LNCAP (cell line): ENCODE data around the gene MAP3K20.

ENCODE experiments used
- TF ChIP-seq, protein P1 (sequence below): fragments of 450-650 bp; IDR thresholded peaks from 2 replicates; pipeline ENCODE4 v1.5.1; 2017; ENCODE audit warnings: mild to moderate bottlenecking

MAP3K20 gene

DNA sequence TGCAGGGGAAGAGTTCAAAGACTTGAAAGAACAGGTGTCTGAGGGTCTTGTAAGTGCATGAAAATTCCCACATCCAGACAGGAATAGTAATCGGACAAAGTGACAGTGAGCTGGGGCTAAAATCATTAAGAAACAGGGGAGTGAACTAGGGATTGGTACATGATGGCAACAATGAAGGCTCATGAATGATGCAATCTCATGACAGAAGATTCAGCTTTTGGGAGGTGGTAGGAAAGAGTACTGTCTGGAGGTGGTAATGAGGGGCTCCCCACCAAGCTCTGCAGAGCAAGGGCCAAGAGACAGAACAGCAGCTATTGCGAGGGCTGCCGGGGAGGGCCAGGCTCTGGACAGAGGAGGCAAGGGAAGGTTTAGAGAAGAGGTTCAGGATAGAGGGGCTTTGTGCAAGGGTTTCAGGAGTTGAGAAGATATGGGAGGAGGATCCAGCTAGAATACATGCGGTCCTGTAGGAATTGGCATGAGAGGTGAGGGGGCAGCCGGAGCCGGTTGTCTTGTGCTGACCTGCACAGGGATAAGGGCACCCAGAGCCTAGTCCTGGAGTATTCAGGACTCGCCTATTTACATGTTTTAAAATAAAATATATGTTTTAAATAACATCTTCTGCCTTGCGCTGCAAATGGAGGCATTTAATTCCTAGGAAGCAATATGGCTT lies 31.4 kb downstream of the MAP3K20 start:
- TF ChIP-seq, protein P1, sequence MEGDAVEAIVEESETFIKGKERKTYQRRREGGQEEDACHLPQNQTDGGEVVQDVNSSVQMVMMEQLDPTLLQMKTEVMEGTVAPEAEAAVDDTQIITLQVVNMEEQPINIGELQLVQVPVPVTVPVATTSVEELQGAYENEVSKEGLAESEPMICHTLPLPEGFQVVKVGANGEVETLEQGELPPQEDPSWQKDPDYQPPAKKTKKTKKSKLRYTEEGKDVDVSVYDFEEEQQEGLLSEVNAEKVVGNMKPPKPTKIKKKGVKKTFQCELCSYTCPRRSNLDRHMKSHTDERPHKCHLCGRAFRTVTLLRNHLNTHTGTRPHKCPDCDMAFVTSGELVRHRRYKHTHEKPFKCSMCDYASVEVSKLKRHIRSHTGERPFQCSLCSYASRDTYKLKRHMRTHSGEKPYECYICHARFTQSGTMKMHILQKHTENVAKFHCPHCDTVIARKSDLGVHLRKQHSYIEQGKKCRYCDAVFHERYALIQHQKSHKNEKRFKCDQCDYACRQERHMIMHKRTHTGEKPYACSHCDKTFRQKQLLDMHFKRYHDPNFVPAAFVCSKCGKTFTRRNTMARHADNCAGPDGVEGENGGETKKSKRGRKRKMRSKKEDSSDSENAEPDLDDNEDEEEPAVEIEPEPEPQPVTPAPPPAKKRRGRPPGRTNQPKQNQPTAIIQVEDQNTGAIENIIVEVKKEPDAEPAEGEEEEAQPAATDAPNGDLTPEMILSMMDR = no peak

DNA sequence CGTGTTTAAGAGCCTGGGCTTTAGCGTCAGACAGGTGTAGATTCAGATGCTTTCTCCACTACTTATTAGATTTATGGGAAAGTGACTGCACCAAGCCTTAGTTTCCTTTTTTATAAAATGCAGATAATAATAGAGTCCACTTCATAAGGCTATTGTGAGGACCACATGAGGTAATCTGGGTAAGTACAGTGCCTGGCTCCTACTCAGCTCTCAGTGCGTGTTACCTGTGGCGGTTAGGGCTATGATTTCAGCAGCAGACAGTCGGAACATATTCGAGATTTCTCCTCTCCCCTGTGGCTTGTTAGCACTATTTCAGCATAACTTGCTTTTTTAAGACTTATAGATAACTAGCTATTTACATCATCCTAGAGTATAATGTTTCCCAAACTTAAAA lies 32.0 kb downstream of the MAP3K20 start:
- TF ChIP-seq, protein P1 = no peak

DNA sequence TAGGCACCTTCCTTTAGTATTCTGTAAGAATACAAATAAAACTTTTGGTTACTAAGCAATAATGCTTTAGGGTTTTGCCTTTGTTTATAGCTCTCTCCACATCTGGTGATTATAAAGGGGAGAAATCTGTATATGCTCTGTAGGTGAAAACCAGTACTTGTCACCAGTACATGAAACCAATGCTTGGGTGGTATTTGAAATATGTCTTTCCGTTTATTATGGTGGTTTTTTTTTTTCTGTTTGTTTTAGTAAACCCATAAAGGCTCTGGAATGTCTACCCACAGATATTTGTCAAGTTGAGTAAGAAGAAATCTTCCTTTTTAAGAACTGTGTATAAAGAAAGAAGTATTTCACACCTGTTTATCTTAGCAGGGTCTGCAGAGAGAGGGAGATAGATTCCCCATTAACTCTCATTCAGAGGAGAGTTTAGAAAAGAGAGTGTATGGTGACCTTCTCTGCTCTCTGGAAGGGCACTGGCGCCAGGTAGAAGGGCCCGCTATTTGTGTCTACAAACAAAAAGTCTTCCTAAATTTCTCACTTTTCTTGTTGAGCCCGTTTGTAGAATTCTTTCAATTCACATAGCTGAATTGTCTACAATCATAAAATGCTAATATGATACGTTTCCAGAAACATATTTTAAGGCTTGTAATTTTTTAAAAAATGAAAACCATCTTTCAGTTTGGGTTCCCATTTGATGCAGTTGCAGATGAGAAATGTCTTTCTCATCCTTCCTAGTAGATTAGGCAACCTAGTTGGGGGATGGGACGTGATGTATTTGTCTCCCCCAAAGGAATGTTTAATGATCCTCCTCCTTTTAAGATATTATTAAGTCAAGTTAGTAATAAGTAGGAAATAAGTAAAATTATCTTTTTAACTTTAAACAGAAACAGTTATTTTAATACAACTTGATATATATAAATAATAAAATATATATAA lies 33.9 kb downstream of the MAP3K20 start:
- TF ChIP-seq, protein P1 = no peak

DNA sequence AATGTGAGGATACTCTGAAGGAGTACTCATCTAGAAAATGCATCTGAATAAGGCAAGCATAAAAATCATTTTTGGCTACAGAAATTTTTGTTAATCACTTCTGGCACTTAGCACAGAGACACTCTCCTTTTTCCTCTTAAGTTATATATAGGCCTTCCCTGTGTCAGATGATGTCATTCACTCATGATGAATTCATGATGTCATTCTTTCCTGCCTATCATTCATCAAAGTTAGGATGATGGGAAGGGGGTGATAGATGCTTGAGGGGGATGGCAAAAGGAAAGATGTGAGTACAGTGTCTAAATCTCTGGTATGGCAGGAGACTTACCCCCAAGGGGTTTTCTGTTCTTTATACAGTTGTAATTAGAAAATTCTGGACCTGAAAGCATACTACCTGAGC lies 42.0 kb downstream of the MAP3K20 start:
- TF ChIP-seq, protein P1 = no peak

DNA sequence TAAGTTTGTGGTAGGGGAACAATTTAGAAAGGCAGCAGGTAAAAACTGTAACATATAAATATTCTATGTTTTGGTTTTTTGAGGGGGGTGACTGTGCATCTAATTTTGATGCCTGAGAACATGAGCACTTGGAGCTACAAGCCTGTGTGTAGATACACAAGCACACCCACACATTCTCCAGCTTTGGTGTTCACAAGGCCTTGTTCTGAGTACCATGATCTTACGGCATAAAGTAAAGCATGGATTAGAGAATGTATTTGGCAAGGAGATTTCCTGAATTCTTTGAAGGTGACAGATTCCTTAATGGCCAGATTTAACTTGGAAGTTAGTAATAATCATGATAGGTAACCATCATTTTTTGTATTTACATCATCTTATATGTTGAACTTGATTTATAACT lies 42.7 kb downstream of the MAP3K20 start:
- TF ChIP-seq, protein P1 = no peak

DNA sequence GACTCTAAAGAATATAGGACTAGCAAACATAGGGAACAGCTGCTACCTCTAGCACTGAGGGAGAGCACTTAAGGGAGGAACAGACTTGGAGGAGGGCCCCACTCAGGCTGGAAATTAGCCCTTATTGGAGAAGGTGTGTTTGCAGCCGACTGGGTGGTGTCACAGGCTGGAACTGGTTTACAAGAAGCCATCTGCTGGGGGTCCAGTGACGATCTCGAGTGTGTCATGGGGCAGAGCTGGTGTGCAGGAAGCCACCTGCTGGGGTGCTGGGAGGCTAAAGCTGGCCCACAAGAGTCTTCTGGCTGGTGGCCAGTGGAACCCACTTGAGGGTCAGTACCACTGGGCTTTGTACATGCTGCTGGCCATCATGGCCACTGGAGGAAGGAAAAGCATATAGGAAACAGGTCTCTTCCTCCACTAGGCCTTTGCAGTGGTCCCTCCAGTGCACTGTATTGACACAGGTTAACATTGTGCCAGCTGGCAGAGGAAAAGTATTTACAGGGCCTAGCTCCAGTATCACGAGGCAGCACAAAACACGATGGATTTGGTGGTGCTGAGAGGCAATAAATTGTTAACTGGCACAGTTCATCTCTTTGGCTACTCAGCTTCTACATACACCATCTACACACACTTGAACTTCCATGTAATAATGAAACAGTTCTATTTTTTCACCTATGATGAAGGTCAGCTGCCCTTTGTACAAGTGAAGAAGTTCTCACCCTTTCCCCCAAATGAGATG lies 43.6 kb downstream of the MAP3K20 start:
- TF ChIP-seq, protein P1 = no peak

DNA sequence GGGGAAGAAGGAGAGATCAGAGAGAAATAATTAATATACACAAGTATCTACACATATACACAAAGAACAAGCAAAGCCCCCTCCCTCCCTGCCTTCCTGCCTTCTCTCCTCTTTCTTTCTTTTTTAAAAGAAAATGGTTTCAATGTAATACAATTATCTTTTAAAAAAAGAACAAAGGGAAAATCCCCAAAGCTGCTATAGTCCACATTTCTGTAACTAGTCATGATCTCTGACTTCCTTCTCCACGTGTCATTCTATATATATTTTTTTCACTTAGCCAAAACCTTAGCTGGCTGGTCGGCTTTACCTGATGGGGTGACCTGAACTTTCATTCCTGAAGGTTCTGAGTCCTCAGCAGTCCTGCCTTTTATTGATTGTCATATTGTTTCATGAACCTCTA lies 44.3 kb downstream of the MAP3K20 start:
- TF ChIP-seq, protein P1 = no peak
